HG02623 (cell line): ENCODE data around the gene PRODH2.
"Not testable (repeated sequence)": the region's sequence is repeated elsewhere in the genome, so short reads cannot be mapped to it uniquely, and the experiment has no call there.

Experiments
- ATAC-seq: cut with Tn5 transposase; IDR thresholded peaks from one replicate; pipeline ENCODE4 v1.9.1; 2021; ENCODE audit warnings: moderate library complexity; ENCODE audit not compliant: unreplicated experiment

The PRODH2 gene

GRCh38 chr19:35796645-35797542, 15.8 kb downstream of the PRODH2 start:
- ATAC-seq: no peak

- ATAC-seq: not testable (repeated sequence)
Measured at GRCh38 chr19:35795564-35795963, 17.1 kb downstream of the PRODH2 start.

DNA sequence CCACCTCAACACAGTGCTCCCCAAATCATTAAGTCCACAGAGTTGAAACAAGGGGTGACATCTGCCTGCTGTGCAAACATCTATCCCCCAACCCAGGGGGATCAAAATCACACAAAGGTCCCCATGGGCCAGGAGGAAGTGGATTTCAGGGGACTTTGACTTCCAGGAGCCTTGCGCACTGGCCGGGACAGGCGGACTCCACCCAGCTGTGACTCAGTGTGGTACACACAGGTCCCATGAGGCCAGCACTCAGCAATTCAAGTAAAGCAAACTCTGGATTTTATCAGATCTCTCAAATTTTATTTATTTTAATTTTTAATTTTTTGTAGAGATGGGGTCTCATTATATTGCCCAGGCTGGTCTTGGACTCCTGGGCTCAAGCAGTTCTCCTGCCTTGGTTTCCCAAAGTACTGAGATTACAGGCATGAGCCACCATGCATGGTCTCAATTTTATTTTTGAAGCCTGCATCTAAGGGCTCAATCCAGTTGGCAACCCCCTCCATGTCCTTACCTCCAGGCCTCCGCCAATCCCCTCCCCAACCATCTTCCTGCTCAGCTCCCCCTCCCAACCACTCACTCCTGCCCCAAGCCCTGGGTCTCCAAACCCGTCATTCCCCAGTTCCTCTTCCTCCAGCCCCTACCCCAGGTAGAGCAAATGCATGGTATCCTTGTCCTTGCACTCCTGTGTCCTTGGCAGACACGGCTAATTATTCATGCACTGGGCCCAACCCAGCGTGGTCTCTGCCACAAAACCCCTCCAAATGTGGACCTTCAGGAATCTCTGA, 19.1 kb downstream of the PRODH2 start:
- no peak for ATAC-seq

DNA sequence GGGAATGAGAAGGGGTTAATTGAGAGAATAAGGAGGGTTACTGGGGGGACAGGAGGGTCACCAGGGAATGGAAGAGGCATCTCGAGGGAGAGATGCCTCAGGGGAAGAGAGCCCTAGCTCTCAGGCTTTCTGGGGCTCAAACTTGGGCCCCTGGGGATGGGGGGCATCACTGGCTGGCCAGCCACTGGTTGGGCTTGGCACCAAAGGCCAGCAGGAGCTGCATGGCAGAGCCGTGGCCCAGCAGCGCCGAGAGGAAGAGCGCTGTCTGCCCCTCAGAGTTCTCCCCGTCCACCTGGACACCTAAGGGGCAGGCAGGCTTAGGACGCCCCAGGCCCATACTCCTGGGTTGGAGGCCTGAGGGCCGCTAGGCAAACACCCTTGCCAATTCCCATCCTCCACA, 19.8 kb downstream of the PRODH2 start:
- no peak for ATAC-seq

DNA sequence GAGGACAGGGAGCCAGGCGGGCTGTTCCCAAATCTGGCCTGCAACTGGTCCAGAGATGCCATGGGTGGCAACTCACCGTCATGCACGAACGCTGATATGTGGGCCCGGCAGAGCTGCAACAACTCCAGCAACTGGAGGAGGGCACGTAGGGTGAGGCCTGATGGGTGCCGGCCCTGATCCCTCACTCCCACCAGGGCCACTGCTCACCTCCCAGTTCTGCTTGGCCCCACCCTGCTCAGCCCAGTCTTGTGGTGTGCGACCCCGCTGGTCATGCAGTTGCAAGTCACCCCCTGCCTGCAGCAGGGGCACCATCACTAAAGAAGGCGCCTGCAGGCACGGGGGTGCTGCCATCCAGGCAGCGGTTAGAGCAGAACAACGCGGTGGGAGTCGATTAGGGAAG, 20.3 kb downstream of the PRODH2 start:
- ATAC-seq: no peak

DNA sequence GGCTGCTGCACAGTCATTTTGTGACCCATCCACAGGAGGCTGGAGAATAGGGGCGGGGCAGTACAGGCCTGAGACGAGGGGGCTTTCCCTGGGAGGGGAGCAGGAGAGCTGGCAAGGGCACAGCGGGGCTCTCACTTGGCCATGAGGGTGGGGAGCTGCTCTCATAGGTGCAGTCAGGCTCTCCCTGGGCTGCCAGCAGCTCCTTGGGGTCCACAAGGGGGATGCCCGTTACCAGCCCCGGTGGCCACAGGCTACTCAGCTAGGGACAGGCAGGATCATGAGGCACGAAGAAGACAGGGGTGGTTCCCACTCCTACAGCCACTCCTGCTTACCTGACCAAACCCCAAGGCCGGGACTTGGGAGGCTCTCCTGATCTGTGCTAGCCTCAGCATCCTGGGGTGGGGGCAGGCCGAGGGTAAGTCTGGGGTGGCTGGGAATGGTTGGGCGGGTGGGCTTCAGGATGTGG, 20.8 kb downstream of the PRODH2 start:
- ATAC-seq: no peak

GRCh38 chr19:35790981-35791813, 21.4 kb downstream of the PRODH2 start:
- no peak for ATAC-seq

- ATAC-seq: no peak
Measured at GRCh38 chr19:35789978-35790944, 22.4 kb downstream of the PRODH2 start.

- no peak for ATAC-seq
Measured at GRCh38 chr19:35789195-35789977, 23.3 kb downstream of the PRODH2 start.

DNA sequence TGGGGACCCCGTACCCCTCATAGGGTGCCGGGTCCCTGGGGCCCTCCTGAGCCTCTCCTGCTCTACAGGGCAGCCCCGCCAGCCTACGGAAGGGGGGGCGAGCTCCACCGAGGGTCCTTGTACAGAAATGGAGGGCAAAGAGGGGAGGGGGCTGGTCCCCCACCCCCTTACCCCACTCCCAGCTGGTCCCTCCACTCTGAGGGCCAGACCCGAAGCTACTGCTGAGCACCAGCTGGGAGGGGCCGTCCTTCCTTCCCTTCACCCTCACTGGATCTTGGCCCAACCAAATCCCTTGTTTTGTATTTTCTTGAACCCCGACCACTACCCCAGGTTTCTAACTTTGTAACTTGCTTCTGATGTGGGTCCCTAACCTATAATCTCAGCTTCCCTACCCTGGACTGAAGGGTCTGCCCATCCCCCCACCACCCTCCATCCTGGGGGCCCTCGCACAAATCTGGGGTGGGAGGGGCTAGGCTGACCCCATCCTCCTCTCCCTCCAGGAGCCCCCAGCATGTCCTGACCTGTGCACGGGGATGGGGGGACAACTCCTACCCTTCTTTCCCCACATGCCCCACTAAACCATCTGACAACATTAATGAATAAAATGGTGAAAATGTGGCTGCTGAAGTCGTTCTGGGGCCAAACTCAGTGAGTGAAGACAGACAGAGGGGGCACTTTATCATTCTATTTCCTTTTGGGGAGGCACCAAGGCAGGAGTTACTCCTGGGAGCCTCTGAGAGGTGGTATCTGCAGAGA, 24.3 kb downstream of the PRODH2 start:
- ATAC-seq: no peak

- ATAC-seq: no peak
Measured at GRCh38 chr19:35787227-35787799, 25.3 kb downstream of the PRODH2 start.

GRCh38 chr19:35786299-35787160, 26.1 kb downstream of the PRODH2 start:
- no peak for ATAC-seq

- no peak for ATAC-seq
Measured at GRCh38 chr19:35785339-35785627, 27.4 kb downstream of the PRODH2 start.

GRCh38 chr19:35784503-35785338, 27.9 kb downstream of the PRODH2 start:
- no peak for ATAC-seq

DNA sequence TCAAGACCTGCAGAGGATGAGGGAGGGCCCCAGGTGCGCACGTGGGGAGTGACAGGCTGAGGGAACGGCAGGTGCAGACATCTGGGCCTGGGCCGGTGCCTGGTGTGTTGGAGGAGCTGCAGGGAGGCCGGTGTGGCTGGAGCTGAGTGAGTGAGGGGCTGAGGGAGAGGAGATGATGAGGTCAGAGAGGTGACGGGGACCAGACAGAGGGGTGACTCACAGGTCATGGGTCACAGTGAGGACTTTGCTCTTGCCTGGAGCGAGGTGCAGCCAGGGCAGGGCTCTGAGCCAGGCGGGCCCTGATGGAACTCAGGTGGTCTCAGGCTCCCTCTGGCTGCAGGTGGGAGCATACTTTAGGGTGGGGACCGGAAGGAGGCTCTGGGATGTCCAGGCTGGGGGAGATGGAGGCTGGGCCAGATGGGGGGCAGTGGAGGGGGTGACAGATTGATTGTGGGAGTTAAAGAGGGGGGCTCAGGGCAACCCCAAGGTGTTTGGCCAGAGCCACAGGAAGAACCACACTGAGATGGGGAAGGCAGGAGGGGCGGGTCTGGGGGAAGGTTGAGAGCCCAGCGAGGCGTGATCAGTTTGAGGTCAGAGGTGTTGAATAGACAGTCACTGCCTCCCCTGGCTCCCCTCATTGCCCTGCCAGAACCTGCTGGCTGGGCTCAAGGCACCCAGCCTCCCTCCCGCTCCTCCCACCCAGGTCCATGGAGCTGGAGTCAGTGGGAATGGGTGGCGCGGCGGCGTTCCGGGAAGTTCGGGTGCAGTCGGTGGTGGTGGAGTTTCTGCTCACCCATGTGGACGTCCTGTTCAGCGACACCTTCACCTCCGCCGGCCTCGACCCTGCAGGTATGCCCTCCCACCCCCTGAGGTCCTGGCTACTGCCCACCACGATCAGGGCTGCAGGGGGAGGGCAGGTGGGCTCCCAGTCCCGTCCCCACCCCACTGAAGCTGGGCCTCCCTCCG, 28.9 kb downstream of the PRODH2 start:
- ATAC-seq: no peak
